ENCODE results near the gene CA11. TPM values are rescaled to one million over a fixed set of nuclear protein-coding genes. Genes with fewer than 3 reads are reported as not detected.

The CA11 gene
- total RNA-seq, 2 donors from 2014 or later, result 7.0 to 11.2 TPM

DNA sequence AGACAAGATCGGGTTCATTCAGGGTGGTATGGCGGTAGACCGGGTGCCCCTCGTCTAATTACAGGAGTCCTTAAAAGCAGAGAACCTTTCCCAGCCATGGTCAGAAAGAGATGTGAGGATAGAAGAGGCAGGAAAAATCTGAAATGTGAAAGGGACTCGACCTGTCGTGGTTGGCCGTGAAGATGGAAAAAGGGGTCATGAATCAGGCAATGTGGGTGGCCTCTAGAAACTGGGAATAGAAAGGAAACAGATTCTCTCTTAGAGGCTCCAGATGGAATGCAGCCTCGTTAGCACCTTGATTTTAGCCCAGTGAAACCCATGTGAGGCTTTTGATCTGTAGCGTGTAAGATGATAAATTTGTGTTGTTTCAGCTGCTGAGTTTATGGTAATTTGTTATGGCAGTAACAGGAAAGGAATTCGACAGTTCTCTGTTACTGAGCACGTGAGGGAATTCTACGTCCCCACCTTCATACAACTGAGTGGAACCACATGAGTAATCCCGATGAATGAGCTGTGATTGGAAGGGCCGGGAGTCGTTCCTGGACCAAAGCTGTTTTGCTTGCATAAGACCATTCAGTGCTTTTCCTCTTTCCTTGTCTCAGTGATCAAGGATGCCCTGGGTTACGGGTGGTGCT is 11.0 kb upstream of the CA11 start:
- DNase-seq (ENCODE audit: low spot score), result no peak
- no peaks in the 10 kb centered on the region for H3K27me3 ChIP-seq (replicated peaks; ENCODE audit: insufficient read depth)
- WGBS, result 41% methylated on average over 16 of the region's 16 CpGs

GRCh38 chr19:48654299-48655059 is 8.5 kb upstream of the CA11 start:
- no peak overlapping the region for H3K27ac ChIP-seq
- TF ChIP-seq POLR2AphosphoS5 (IDR thresholded peaks at IDR 0.05), result no peak
- TF ChIP-seq POLR2A (IDR thresholded peaks at IDR 0.05), result no peak
- TF ChIP-seq CTCF (IDR thresholded peaks at IDR 0.05), result no peak
- intact Hi-C loops (cut with DNase I), result no loop called here
- H3K4me3 ChIP-seq, result no peak overlapping the region
- 36% methylated on average over 11 of the region's 11 CpGs for WGBS
- H3K27me3 ChIP-seq (replicated peaks; ENCODE audit: insufficient read depth), result no peaks in the 10 kb centered on the region
- no peaks in the 10 kb centered on the region for H3K4me1 ChIP-seq (replicated peaks)
- DNase-seq (ENCODE audit: low spot score), result no peak
- no peaks in the 10 kb centered on the region for H3K9me3 ChIP-seq
- H3K36me3 ChIP-seq, result no peaks in the 10 kb centered on the region

More for the DNA sequence above, 11.0 kb upstream of the CA11 start:
- intact Hi-C loops (cut with DNase I), result no loop called here
- TF ChIP-seq POLR2A (IDR thresholded peaks at IDR 0.05), result no peak
- no peak for TF ChIP-seq CTCF (IDR thresholded peaks at IDR 0.05)
- TF ChIP-seq POLR2AphosphoS5 (IDR thresholded peaks at IDR 0.05), result no peak
- Histone ChIP-seq H3K9me3 (no peaks in the 10 kb centered on the region), H3K4me3 (no peak overlapping the region), H3K27ac (no peak overlapping the region), H3K4me1 (replicated peaks) (no peaks in the 10 kb centered on the region), H3K36me3 (no peaks in the 10 kb centered on the region)

GRCh38 chr19:48651683-48652048 is 5.7 kb upstream of the CA11 start:
- H3K4me3 ChIP-seq, result no peak overlapping the region
- TF ChIP-seq CTCF (IDR thresholded peaks at IDR 0.05) (no peak), POLR2A (IDR thresholded peaks at IDR 0.05) (no peak), POLR2AphosphoS5 (IDR thresholded peaks at IDR 0.05) (no peak)
- 79% methylated on average over 5 of the region's 5 CpGs for WGBS

GRCh38 chr19:48650974-48651682 is 5.1 kb upstream of the CA11 start:
- intact Hi-C loops (cut with DNase I), result no loop called here
- Histone ChIP-seq H3K27ac (no peak overlapping the region), H3K27me3 (replicated peaks; ENCODE audit: insufficient read depth) (no peaks in the 10 kb centered on the region), H3K4me1 (replicated peaks) (no peaks in the 10 kb centered on the region), H3K36me3 (no peaks in the 10 kb centered on the region), H3K4me3 (no peak overlapping the region), H3K9me3 (no peaks in the 10 kb centered on the region)
- WGBS, result 91% methylated on average over 12 of the region's 12 CpGs
- TF ChIP-seq POLR2AphosphoS5 (IDR thresholded peaks at IDR 0.05) (no peak), CTCF (IDR thresholded peaks at IDR 0.05) (no peak), POLR2A (IDR thresholded peaks at IDR 0.05) (no peak)
- DNase-seq (ENCODE audit: low spot score), result no peak

More at GRCh38 chr19:48651683-48652048, 5.7 kb upstream of the CA11 start:
- H3K9me3 ChIP-seq, result no peaks in the 10 kb centered on the region
- H3K27me3 ChIP-seq (replicated peaks; ENCODE audit: insufficient read depth), result no peaks in the 10 kb centered on the region
- intact Hi-C loops (cut with DNase I), result no loop called here
- no peak for DNase-seq (ENCODE audit: low spot score)
- no peak overlapping the region for H3K27ac ChIP-seq
- H3K4me1 ChIP-seq (replicated peaks), result no peaks in the 10 kb centered on the region
- no peaks in the 10 kb centered on the region for H3K36me3 ChIP-seq

Data from prostate gland (tissue), 2 donors.